Parathyroid adenoma (tissue), 2 donors: Measurements from ENCODE around the gene HOXD13.
A peak's percentile ranks its signal among the peaks of the same experiment; 100 is the strongest.

ENCODE experiments used
- H2AFZ ChIP-seq: fragments of 300-600 bp; sonication (generic); one replicate; pipeline ENCODE4 v1.7.0; 2017; ENCODE audit warnings: antibody characterized with exemption, mild to moderate bottlenecking
- H3K27ac ChIP-seq: fragments of 300-600 bp; sonication (generic); one replicate; pipeline ENCODE4 v1.7.0; 2017
- H3K27me3 ChIP-seq: fragments of 300-600 bp; sonication (generic); one replicate; pipeline ENCODE4 v1.7.0; 2017; ENCODE audit warnings: low read length; ENCODE audit not compliant: control insufficient read depth, insufficient read depth
- H3K36me3 ChIP-seq: fragments of 300-600 bp; sonication (generic); one replicate; pipeline ENCODE4 v1.7.0; 2017; ENCODE audit warnings: low read length; ENCODE audit not compliant: control insufficient read depth, insufficient read depth
- H3K4me1 ChIP-seq: fragments of 300-600 bp; sonication (generic); one replicate; pipeline ENCODE4 v1.7.0; 2017; ENCODE audit warnings: control low read depth
- H3K4me2 ChIP-seq: fragments of 300-600 bp; sonication (generic); one replicate; pipeline ENCODE4 v1.7.0; 2017; ENCODE audit warnings: low read length
- H3K4me3 ChIP-seq: fragments of 300-600 bp; sonication (generic); one replicate; pipeline ENCODE4 v1.7.0; 2017; ENCODE audit warnings: low read depth, low read length
- H3K79me2 ChIP-seq: fragments of 300-600 bp; sonication (generic); one replicate; pipeline ENCODE4 v1.7.0; 2017; ENCODE audit warnings: control low read depth
- H3K9ac ChIP-seq: fragments of 300-600 bp; sonication (generic); one replicate; pipeline ENCODE4 v1.7.0; 2017; ENCODE audit warnings: mild to moderate bottlenecking
- H3K9me3 ChIP-seq: fragments of 300-600 bp; sonication (generic); one replicate; pipeline ENCODE4 v1.7.0; 2017; ENCODE audit warnings: low read length; ENCODE audit not compliant: control insufficient read depth
- TF ChIP-seq, protein P1 (sequence below): fragments of 300-600 bp; sonication (generic); IDR thresholded peaks from one replicate; pipeline ENCODE4 v1.7.0; 2017; ENCODE audit warnings: antibody characterized with exemption, mild to moderate bottlenecking
- donor health status: primary hyperparathyroidism.

Gene HOXD13

DNA sequence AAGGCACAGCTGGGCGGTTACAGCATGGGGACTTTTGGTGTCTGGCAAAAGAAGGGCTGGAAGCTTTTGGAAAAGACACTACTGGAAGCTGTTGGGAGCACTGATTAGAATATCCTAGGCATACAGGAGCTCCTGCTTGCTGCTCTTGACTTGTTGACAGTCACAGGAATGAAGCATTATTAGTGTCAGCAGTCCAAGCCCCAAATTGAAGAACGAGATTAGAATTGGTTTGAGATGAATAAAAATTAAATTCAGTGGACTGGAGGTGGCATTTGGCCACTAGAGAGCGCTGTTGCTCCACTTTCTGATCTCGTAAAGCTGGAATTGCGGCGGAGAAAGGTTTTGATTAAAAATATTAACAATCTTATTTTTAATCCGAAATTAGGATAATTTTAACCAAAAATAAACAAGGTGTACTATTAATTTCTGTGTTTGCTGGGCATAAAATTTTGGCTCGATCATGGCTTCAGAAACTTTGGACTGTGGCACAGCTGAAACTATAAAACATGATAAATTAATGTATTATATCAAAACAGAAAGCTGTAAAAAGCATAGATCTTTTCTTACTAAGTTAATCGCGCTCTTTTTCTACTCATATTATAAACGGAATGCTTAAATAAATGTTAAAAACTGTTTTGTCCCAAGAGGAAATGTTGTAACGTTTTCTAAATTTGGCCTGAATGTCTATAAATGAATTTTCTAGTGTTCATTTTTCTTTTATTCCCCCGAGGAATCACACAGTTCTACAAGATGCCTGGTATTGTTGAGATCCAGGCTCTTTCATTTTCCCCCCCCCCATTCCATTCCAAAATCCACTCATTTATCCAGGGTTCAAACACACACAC is 34.6 kb downstream of the HOXD13 start:
- H3K27me3 ChIP-seq = peaks cover 24% of the 10 kb centered on the region
- H3K4me1 ChIP-seq = no peaks in the 10 kb centered on the region
- no peak overlapping the region for H3K9ac ChIP-seq
- H3K4me3 ChIP-seq = peak overlapping the region; percentile 8
- H3K4me2 ChIP-seq = no peak overlapping the region
- peaks cover 4% of the 10 kb centered on the region for H3K9me3 ChIP-seq
- no peak overlapping the region for H2AFZ ChIP-seq
- no peaks in the 10 kb centered on the region for H3K36me3 ChIP-seq
- no peaks in the 10 kb centered on the region for H3K79me2 ChIP-seq
- TF ChIP-seq, protein P1, sequence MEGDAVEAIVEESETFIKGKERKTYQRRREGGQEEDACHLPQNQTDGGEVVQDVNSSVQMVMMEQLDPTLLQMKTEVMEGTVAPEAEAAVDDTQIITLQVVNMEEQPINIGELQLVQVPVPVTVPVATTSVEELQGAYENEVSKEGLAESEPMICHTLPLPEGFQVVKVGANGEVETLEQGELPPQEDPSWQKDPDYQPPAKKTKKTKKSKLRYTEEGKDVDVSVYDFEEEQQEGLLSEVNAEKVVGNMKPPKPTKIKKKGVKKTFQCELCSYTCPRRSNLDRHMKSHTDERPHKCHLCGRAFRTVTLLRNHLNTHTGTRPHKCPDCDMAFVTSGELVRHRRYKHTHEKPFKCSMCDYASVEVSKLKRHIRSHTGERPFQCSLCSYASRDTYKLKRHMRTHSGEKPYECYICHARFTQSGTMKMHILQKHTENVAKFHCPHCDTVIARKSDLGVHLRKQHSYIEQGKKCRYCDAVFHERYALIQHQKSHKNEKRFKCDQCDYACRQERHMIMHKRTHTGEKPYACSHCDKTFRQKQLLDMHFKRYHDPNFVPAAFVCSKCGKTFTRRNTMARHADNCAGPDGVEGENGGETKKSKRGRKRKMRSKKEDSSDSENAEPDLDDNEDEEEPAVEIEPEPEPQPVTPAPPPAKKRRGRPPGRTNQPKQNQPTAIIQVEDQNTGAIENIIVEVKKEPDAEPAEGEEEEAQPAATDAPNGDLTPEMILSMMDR = peak; percentile 89
- H3K27ac ChIP-seq = no peak overlapping the region

DNA sequence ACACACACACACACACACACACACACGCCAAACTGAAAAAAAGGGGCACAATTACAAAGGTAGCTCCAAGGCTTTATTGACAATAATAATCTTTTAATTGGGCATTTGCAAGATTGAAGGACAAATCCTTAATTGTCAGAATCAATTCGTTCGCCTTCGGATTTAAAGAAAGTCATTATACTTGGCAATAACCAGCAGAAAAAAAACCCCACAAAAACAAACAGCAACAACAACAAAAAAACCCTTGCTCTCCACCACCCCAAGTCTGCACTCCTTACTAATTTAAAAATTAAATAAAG is 35.2 kb downstream of the HOXD13 start:
- Histone ChIP-seq H3K27ac (no peak overlapping the region), H2AFZ (no peak overlapping the region), H3K79me2 (no peaks in the 10 kb centered on the region), H3K4me3 (no peak overlapping the region), H3K36me3 (no peaks in the 10 kb centered on the region), H3K27me3 (peaks cover 22% of the 10 kb centered on the region), H3K4me1 (no peaks in the 10 kb centered on the region), H3K4me2 (no peak overlapping the region), H3K9me3 (peaks cover 4% of the 10 kb centered on the region), H3K9ac (no peak overlapping the region)
- TF ChIP-seq, protein P1 = no peak

DNA sequence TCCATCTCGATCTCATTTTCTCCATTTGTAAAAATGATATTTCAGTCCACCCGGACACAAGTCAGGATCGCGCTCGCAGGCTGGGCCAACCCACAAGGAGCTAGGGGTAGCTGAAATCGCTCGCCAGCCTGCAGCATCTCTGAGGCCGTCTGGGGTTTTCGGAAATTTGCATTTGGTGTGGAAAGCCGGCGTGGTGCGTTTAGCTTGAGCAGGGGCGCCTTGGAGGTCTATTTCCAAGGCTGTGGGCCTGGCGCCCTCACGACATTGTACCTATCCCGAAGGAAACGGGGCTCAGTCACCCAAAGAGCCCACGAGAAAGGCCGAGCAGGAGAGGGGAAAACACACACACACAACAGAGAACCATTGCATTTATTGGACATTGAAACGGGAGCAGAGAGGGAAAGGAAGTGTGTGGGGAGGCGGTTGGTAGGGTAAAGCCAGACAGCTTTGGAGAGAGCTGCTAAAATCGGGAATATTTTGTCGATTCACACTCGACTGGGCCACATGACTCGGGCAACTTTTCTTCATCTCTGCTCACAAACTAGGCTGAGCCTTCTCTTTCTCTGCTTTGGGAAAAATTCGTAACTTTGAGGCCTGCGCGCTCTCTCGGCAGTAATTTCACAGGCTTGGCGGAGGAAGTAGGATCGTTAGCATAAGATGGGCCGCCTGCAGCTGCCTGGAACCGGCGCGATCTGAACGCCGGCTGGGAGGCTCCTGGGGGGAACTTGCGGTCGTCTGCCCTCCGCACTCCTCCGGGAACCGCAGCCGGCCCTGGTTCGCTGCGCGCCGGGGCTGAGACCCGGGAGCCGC is 35.9 kb downstream of the HOXD13 start:
- Histone ChIP-seq H3K9me3 (peaks cover 4% of the 10 kb centered on the region), H3K27ac (no peak overlapping the region)

DNA sequence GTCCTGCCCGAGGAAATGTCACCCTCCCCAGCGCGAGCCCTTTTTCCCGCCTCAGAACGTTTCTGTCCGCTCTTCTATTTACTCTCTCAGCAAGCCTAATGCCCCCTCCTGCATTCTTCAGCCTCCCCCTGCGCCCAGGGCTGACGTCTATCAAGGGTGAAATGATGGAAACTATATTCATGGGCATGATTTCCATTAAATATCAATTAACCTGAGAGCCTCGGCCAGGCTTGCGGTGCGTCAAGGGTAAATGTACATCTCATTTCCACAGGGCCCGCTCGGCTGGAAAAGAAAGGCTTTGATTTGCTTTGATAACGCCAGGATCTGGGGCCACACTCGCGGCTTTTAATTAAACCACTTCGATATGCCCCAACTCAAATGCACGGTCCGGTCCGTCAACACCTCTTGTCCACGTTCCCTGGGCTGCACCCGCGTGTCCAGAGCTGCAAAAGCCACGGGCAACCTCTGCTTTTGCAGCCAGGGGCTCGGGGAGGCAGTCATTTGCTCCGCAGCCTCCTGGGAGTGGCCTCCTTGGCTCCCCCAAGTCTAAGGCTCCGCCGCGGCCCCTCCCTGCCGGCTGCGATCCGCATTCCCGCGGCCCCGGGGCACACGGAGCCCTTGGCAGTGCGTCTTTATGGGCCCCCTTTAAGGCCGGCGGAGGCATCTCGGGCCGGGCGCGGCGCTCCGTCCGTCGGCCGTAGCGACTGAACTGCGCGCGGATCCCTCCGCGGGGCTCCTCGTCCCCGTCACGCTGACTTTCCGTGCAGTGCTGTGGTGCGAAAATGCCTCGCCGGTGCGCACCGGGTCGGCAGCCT is 36.7 kb downstream of the HOXD13 start, which contains the start of gene HOXD8:
Gene HOXD8 (plus strand): TSS at position 724 of the 815 bp plus-strand sequence. CDS start 662 bp downstream, outside the sequence.
- H3K9me3 ChIP-seq = peaks cover 4% of the 10 kb centered on the region
- H3K9ac ChIP-seq = no peak within 1 kb of the TSS
- H3K4me2 ChIP-seq = no peak within 1 kb of the TSS
- peaks cover 20% of the 10 kb centered on the region for H3K27me3 ChIP-seq
- no peak within 1 kb of the TSS for H3K27ac ChIP-seq
- H3K79me2 ChIP-seq = no peaks in the 10 kb centered on the region
- H2AFZ ChIP-seq = peak within 1 kb of the TSS; percentile 14
- H3K4me3 ChIP-seq = peak within 1 kb of the TSS; percentile 23
- H3K4me1 ChIP-seq = no peaks in the 10 kb centered on the region
- TF ChIP-seq, protein P1 = no peak
- no peaks in the 10 kb centered on the region for H3K36me3 ChIP-seq

More for the DNA sequence above, 35.9 kb downstream of the HOXD13 start:
- H3K9ac ChIP-seq = no peak overlapping the region
- H3K79me2 ChIP-seq = no peaks in the 10 kb centered on the region
- peak overlapping the region; percentile 39 for H2AFZ ChIP-seq
- peak overlapping the region; percentile 8 for H3K4me3 ChIP-seq
- H3K36me3 ChIP-seq = no peaks in the 10 kb centered on the region
- H3K27me3 ChIP-seq = peaks cover 20% of the 10 kb centered on the region
- H3K4me1 ChIP-seq = no peaks in the 10 kb centered on the region
- H3K4me2 ChIP-seq = no peak overlapping the region
- TF ChIP-seq, protein P1 = no peak
